Measurements from ENCODE around the gene CMTR1.

Gene CMTR1

DNA sequence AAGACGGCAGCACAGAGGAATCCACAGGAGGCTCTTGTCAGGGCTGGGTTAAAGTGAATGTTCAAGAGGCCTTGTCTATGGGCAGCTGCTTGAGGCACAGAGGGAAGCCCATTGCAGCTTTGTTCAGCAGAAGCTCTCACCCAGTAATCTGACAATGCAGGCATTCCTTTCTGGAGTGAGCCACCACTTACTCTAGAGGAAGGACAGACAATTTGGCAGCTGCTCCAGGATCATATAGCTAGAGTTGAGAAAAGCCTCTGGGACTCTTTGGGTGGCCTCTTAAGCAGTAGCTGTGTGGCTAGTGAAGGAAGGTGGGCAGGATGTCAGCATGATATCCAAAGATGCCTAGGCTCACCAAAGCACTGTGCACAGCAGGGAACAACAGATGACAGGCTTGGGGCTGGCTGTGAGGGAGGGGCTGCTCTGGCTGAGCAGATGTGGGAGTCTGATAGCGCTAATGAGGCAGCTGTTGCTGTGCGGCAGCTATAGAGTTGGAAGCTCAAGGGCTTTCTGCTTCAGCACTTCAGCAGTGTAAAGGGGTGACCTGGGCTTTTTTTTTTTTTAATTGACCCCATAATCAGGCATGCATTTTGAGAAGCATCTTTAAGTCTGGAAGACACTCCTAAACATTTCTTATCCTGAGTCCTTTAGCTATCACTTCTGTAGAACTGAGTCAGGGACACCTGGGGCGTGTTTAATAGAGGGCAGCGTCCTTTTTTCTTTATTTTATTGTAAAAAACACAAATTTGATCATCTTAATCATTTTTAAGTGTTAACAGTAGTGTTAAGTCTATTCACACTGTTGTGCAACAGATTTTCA, 27.2 kb downstream of the CMTR1 start:
- no peak overlapping the region for H3K4me3 ChIP-seq (ENCODE audit: low read length)
- H3K4me1 ChIP-seq (ENCODE audit: control insufficient read depth, insufficient read depth, low read length): peaks cover 27% of the 10 kb centered on the region
- no peaks in the 10 kb centered on the region for H3K9me3 ChIP-seq (replicated peaks; ENCODE audit: low read length)
- peaks cover 67% of the 10 kb centered on the region for H3K36me3 ChIP-seq (ENCODE audit: insufficient read depth, low read length)
- H3K27me3 ChIP-seq (ENCODE audit: control insufficient read depth, insufficient read depth, low read length): no peaks in the 10 kb centered on the region
- H3K9ac ChIP-seq (ENCODE audit: low read depth, low read length): no peak overlapping the region
- H3K4me2 ChIP-seq (ENCODE audit: low read length): no peak overlapping the region

DNA sequence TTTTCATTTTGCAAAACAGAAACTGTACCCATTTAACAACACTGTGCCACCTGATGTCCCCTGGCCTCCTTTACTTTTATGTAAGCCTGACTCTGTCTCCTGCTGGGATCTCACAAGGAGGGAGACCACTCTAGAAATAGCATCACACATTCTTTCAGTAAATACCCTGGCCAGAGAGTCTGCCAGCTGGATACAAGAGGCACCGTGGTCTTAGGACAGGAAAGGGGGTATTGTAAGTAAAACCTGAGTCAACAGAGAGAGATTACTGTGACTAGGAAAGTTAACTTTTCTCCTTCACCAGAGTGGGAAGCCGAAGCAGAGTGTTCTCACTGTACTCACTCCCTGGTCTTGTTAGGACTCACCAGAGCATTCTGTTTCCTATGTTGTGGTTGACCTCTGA, 27.8 kb downstream of the CMTR1 start:
- no peak overlapping the region for H3K4me2 ChIP-seq (ENCODE audit: low read length)
- H3K9me3 ChIP-seq (replicated peaks; ENCODE audit: low read length): no peaks in the 10 kb centered on the region
- no peaks in the 10 kb centered on the region for H3K27me3 ChIP-seq (ENCODE audit: control insufficient read depth, insufficient read depth, low read length)
- peaks cover 63% of the 10 kb centered on the region for H3K36me3 ChIP-seq (ENCODE audit: insufficient read depth, low read length)
- no peak overlapping the region for H3K9ac ChIP-seq (ENCODE audit: low read depth, low read length)
- H3K4me1 ChIP-seq (ENCODE audit: control insufficient read depth, insufficient read depth, low read length): peaks cover 21% of the 10 kb centered on the region
- H3K4me3 ChIP-seq (ENCODE audit: low read length): no peak overlapping the region

GRCh38 chr6:37463110-37463509, 30.1 kb downstream of the CMTR1 start:
- Histone ChIP-seq H3K36me3 (ENCODE audit: insufficient read depth, low read length) (peaks cover 63% of the 10 kb centered on the region), H3K9ac (ENCODE audit: low read depth, low read length) (no peak overlapping the region)

GRCh38 chr6:37467718-37468117, 34.7 kb downstream of the CMTR1 start:
- no peak overlapping the region for H3K9ac ChIP-seq (ENCODE audit: low read depth, low read length)
- H3K4me1 ChIP-seq (ENCODE audit: control insufficient read depth, insufficient read depth, low read length): peaks cover under 1% of the 10 kb centered on the region
- peaks cover 24% of the 10 kb centered on the region for H3K36me3 ChIP-seq (ENCODE audit: insufficient read depth, low read length)
- no peak overlapping the region for H3K4me2 ChIP-seq (ENCODE audit: low read length)
- no peak overlapping the region for H3K4me3 ChIP-seq (ENCODE audit: low read length)
- H3K27me3 ChIP-seq (ENCODE audit: control insufficient read depth, insufficient read depth, low read length): no peaks in the 10 kb centered on the region
- H3K9me3 ChIP-seq (replicated peaks; ENCODE audit: low read length): no peaks in the 10 kb centered on the region

More at GRCh38 chr6:37463110-37463509, 30.1 kb downstream of the CMTR1 start:
- Histone ChIP-seq H3K4me2 (ENCODE audit: low read length) (no peak overlapping the region), H3K4me3 (ENCODE audit: low read length) (no peak overlapping the region), H3K4me1 (ENCODE audit: control insufficient read depth, insufficient read depth, low read length) (no peaks in the 10 kb centered on the region), H3K9me3 (replicated peaks; ENCODE audit: low read length) (no peaks in the 10 kb centered on the region), H3K27me3 (ENCODE audit: control insufficient read depth, insufficient read depth, low read length) (no peaks in the 10 kb centered on the region)

DNA sequence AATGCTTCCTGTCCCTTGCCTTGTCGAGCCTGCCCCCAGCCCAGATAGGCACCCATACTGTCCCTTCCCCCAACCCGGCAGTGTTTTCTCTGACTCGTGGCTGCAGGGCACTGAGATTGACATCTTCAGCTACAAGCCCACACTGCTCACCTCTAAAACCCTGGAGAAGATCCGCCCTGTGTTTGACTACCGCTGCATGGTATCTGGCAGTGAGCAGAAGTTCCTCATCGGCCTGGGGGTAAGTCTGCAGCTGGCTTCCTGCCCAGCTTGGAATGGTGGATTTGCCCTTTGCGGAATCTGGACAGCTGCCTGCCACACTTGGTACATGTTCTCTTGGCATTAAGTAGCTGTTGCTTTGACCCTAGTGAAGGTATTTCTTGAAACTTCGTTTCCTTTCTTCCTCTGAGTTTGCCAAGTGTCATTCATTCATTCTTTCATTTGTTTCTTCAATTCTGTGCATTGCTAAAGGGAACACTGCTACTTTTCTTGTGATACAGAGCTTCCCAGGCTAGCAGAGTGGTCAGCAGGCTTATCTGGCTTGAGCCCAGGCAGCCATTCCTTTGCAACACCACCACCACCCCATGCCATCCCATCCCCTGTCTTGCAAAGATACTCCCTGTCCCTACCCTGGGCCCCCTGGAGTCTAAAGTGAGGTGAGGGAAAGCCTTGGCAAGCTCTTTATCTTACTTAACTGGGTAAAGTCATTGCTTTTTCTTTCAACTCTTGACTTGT, 40.5 kb downstream of the CMTR1 start:
- H3K9me3 ChIP-seq (replicated peaks; ENCODE audit: low read length): no peaks in the 10 kb centered on the region
- no peaks in the 10 kb centered on the region for H3K27me3 ChIP-seq (ENCODE audit: control insufficient read depth, insufficient read depth, low read length)
- H3K9ac ChIP-seq (ENCODE audit: low read depth, low read length): no peak overlapping the region
- H3K4me2 ChIP-seq (ENCODE audit: low read length): no peak overlapping the region
- peaks cover 13% of the 10 kb centered on the region for H3K4me1 ChIP-seq (ENCODE audit: control insufficient read depth, insufficient read depth, low read length)
- H3K36me3 ChIP-seq (ENCODE audit: insufficient read depth, low read length): peaks cover 54% of the 10 kb centered on the region
- H3K4me3 ChIP-seq (ENCODE audit: low read length): no peak overlapping the region

GRCh38 chr6:37474316-37474715, 41.3 kb downstream of the CMTR1 start:
- H3K4me2 ChIP-seq (ENCODE audit: low read length): no peak overlapping the region
- H3K9me3 ChIP-seq (replicated peaks; ENCODE audit: low read length): no peaks in the 10 kb centered on the region
- H3K27me3 ChIP-seq (ENCODE audit: control insufficient read depth, insufficient read depth, low read length): no peaks in the 10 kb centered on the region
- peaks cover 62% of the 10 kb centered on the region for H3K36me3 ChIP-seq (ENCODE audit: insufficient read depth, low read length)
- peaks cover 13% of the 10 kb centered on the region for H3K4me1 ChIP-seq (ENCODE audit: control insufficient read depth, insufficient read depth, low read length)
- H3K9ac ChIP-seq (ENCODE audit: low read depth, low read length): no peak overlapping the region
- H3K4me3 ChIP-seq (ENCODE audit: low read length): no peak overlapping the region

GRCh38 chr6:37477191-37477590, 44.2 kb downstream of the CMTR1 start:
- no peaks in the 10 kb centered on the region for H3K27me3 ChIP-seq (ENCODE audit: control insufficient read depth, insufficient read depth, low read length)
- H3K9ac ChIP-seq (ENCODE audit: low read depth, low read length): no peak overlapping the region
- H3K36me3 ChIP-seq (ENCODE audit: insufficient read depth, low read length): peaks cover 84% of the 10 kb centered on the region
- H3K4me2 ChIP-seq (ENCODE audit: low read length): no peak overlapping the region
- no peak overlapping the region for H3K4me3 ChIP-seq (ENCODE audit: low read length)
- peaks cover 13% of the 10 kb centered on the region for H3K4me1 ChIP-seq (ENCODE audit: control insufficient read depth, insufficient read depth, low read length)
- H3K9me3 ChIP-seq (replicated peaks; ENCODE audit: low read length): no peaks in the 10 kb centered on the region

DNA sequence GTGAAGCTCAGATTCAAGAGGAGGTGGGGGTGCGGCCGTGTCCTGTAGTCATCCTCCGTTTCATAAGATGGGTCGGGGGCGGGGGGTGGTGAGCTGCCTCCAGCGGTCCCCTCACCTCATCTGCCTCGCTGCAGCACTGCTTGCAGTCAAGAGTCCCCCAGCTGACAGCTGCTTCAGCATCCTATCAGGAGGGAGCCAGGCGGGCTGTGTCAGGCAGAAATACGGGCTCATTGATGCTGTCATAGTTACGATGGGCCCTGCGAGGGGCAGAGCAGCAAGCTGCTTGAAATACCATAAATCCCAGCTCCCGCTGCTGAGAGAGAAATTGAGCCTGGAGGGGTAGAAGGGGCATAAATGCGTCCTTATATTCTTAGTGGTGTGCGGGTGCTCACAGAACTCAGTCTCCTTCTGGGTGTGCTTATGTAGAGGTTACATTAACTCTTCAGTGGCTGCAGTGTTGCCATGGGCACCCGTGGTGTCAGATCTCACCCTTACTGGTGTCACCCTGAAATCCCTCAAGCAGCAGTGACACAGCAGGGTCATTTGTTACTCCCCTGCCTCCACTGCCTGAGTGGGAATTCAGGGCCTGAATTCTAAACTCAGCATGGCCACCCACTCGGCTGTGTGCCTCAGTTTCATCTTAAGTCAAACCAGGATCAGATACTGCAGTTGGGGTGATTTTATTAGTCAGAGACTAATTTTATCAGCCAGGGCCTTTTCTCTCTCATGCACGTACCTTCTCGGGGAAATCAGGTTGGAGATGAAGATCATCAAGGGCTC, 44.8 kb downstream of the CMTR1 start:
- Histone ChIP-seq H3K9ac (ENCODE audit: low read depth, low read length) (no peak overlapping the region), H3K27me3 (ENCODE audit: control insufficient read depth, insufficient read depth, low read length) (no peaks in the 10 kb centered on the region), H3K36me3 (ENCODE audit: insufficient read depth, low read length) (peaks cover 84% of the 10 kb centered on the region), H3K4me1 (ENCODE audit: control insufficient read depth, insufficient read depth, low read length) (peaks cover 12% of the 10 kb centered on the region), H3K9me3 (replicated peaks; ENCODE audit: low read length) (no peaks in the 10 kb centered on the region), H3K4me2 (ENCODE audit: low read length) (no peak overlapping the region), H3K4me3 (ENCODE audit: low read length) (no peak overlapping the region)

DNA sequence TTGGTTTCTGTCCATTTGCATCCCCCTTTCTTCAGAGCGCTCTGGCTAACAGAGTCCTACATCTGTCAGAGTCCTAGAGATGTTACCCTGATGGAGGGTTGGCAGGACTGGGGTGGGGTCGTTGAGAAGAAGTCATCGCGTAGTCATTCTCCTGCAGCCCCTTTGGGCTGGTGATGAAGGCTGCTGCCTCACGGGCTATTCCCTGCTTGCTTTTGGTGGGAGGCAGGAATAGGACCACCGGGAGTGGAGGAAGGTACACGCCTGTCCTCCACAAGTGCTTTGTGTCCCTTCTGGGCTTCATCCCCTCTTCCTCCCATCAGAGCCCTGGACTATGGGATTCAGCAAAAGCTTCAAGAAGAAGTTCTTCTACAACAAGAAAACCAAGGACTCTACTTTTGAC, 45.8 kb downstream of the CMTR1 start:
- Histone ChIP-seq H3K27me3 (ENCODE audit: control insufficient read depth, insufficient read depth, low read length) (no peaks in the 10 kb centered on the region), H3K4me1 (ENCODE audit: control insufficient read depth, insufficient read depth, low read length) (peaks cover 2% of the 10 kb centered on the region), H3K36me3 (ENCODE audit: insufficient read depth, low read length) (peaks cover 84% of the 10 kb centered on the region), H3K4me3 (ENCODE audit: low read length) (no peak overlapping the region), H3K9ac (ENCODE audit: low read depth, low read length) (no peak overlapping the region), H3K4me2 (ENCODE audit: low read length) (no peak overlapping the region), H3K9me3 (replicated peaks; ENCODE audit: low read length) (no peaks in the 10 kb centered on the region)

DNA sequence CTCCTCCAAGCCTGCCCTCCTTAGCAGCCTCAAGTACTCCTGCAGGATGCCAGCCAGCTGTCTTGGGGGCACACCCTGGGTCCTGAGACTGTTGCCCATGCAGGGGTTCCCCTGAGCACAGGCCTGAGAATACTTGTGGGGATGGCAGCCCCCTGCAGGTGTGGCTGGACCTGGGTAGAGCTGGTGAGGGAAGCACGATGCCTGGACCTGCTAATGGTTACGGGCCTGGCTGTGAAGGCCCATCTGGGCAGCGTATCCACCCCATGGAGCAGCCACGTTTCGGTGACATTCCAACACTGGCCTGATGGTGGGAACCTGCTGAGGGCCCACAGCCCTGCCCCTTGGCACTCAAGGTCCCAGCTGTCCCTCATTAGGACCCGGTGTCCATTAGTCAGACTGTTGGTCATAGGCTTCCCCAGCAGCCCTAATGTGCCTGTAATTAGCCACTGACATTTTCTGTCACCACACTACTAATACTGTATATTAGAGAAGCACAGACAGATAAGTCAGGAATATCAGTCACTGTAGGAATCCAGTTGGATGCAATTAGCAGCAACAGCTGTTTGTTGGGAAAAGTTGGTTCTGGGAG, 46.3 kb downstream of the CMTR1 start:
- no peak overlapping the region for H3K9ac ChIP-seq (ENCODE audit: low read depth, low read length)

GRCh38 chr6:37480118-37480736, 47.2 kb downstream of the CMTR1 start:
- H3K36me3 ChIP-seq (ENCODE audit: insufficient read depth, low read length): peaks cover 70% of the 10 kb centered on the region
- H3K4me1 ChIP-seq (ENCODE audit: control insufficient read depth, insufficient read depth, low read length): no peaks in the 10 kb centered on the region
- no peak overlapping the region for H3K4me2 ChIP-seq (ENCODE audit: low read length)
- H3K4me3 ChIP-seq (ENCODE audit: low read length): no peak overlapping the region
- H3K9ac ChIP-seq (ENCODE audit: low read depth, low read length): no peak overlapping the region
- H3K9me3 ChIP-seq (replicated peaks; ENCODE audit: low read length): no peaks in the 10 kb centered on the region
- no peaks in the 10 kb centered on the region for H3K27me3 ChIP-seq (ENCODE audit: control insufficient read depth, insufficient read depth, low read length)

More for the DNA sequence above, 46.3 kb downstream of the CMTR1 start:
- no peak overlapping the region for H3K4me3 ChIP-seq (ENCODE audit: low read length)
- H3K4me2 ChIP-seq (ENCODE audit: low read length): no peak overlapping the region
- H3K36me3 ChIP-seq (ENCODE audit: insufficient read depth, low read length): peaks cover 79% of the 10 kb centered on the region
- H3K4me1 ChIP-seq (ENCODE audit: control insufficient read depth, insufficient read depth, low read length): no peaks in the 10 kb centered on the region
- no peaks in the 10 kb centered on the region for H3K27me3 ChIP-seq (ENCODE audit: control insufficient read depth, insufficient read depth, low read length)
- H3K9me3 ChIP-seq (replicated peaks; ENCODE audit: low read length): no peaks in the 10 kb centered on the region
